Osteoblast (primary cell): Measurements from ENCODE around the gene CISD3. TPM values are rescaled to one million over a fixed set of nuclear protein-coding genes. Genes with fewer than 3 reads are reported as not detected.

ENCODE experiments used
- DNase-seq: peaks from one replicate; pipeline ENCODE4 v3.0.0; 2011; ENCODE audit warnings: low spot score, mixed read lengths; ENCODE audit not compliant: insufficient read length; ENCODE audit errors: missing footprints
- H2AFZ ChIP-seq: 2 replicates; pipeline ENCODE4 v1.6.0; 2011; ENCODE audit warnings: mild to moderate bottlenecking, low read length
- H3K27ac ChIP-seq: 2 replicates; pipeline ENCODE4 v1.5.1; 2011; ENCODE audit warnings: mild to moderate bottlenecking, low read depth, low read length, moderate library complexity
- H3K27me3 ChIP-seq: 2 replicates; pipeline ENCODE4 v1.6.0; 2012; ENCODE audit warnings: mild to moderate bottlenecking, control low read depth, inconsistent platforms, low read length, moderate library complexity; ENCODE audit not compliant: insufficient read depth
- H3K36me3 ChIP-seq: 2 replicates; pipeline ENCODE4 v1.5.1; 2011; ENCODE audit warnings: mild to moderate bottlenecking, low read length, control low read depth, moderate library complexity; ENCODE audit not compliant: insufficient read depth
- H3K4me1 ChIP-seq: 2 replicates; pipeline ENCODE4 v1.5.1; 2011; ENCODE audit warnings: mild to moderate bottlenecking, low read length, control low read depth, moderate library complexity; ENCODE audit not compliant: insufficient read depth
- H3K4me2 ChIP-seq: 2 replicates; pipeline ENCODE4 v1.6.0; 2011; ENCODE audit warnings: mild to moderate bottlenecking, low read length; ENCODE audit not compliant: insufficient read depth
- H3K4me3 ChIP-seq: fragments of 200-600 bp; sonication (generic); 3 replicates; pipeline ENCODE4 v1.5.1; 2012; ENCODE audit warnings: mild to moderate bottlenecking, low read length, inconsistent platforms; ENCODE audit not compliant: insufficient read depth
- H3K79me2 ChIP-seq: 2 replicates; pipeline ENCODE4 v1.6.0; 2012; ENCODE audit warnings: mild to moderate bottlenecking, low read length, control low read depth, inconsistent platforms; ENCODE audit not compliant: insufficient read depth
- H3K9me3 ChIP-seq: 2 replicates; pipeline ENCODE4 v1.5.1; 2011; ENCODE audit warnings: low read depth, low read length, control low read depth
- H4K20me1 ChIP-seq: 2 replicates; pipeline ENCODE4 v1.6.0; 2012; ENCODE audit warnings: mild to moderate bottlenecking, low read length, control low read depth; ENCODE audit not compliant: insufficient read depth
- CTCF ChIP-seq: IDR thresholded peaks from 2 replicates; pipeline ENCODE4 v1.5.1; 2011; ENCODE audit warnings: mild to moderate bottlenecking, low read depth, low read length, moderate library complexity; ENCODE audit errors: extremely low read depth
- total RNA-seq: library from RNA; depleted of rRNA; stranded (reverse); fragments of >200 nt; gene quantifications from 2 replicates; pipeline ENCODE4 v1.2.3, GENCODE V29; 2012

CISD3 gene
- total RNA-seq, 1 donor, result 3.6 TPM

- no peak overlapping the region for H3K27ac ChIP-seq
- no peak overlapping the region for H2AFZ ChIP-seq
- peaks cover 44% of the 10 kb centered on the region for H3K4me1 ChIP-seq
- H3K27me3 ChIP-seq, result no peaks in the 10 kb centered on the region
- no peak for DNase-seq
- peak overlapping the region; percentile 91 for H3K4me3 ChIP-seq
- no peak for TF ChIP-seq CTCF
- H3K79me2 ChIP-seq, result peaks cover 28% of the 10 kb centered on the region
- H4K20me1 ChIP-seq, result peaks cover 37% of the 10 kb centered on the region
- H3K4me2 ChIP-seq, result peak overlapping the region; percentile 87
- H3K9me3 ChIP-seq, result no peaks in the 10 kb centered on the region
- H3K36me3 ChIP-seq, result peaks cover 18% of the 10 kb centered on the region
Observed at GRCh38 chr17:38705523-38705802, 24.7 kb upstream of the CISD3 start.

GRCh38 chr17:38705803-38706504 is 24.2 kb upstream of the CISD3 start:
- TF ChIP-seq CTCF, result no peak
- Histone ChIP-seq H3K4me1 (peaks cover 41% of the 10 kb centered on the region), H3K36me3 (peaks cover 18% of the 10 kb centered on the region), H4K20me1 (peaks cover 37% of the 10 kb centered on the region), H3K9me3 (no peaks in the 10 kb centered on the region), H3K27me3 (no peaks in the 10 kb centered on the region), H3K4me3 (peak overlapping the region; percentile 91), H3K4me2 (peak overlapping the region; percentile 87), H3K79me2 (peaks cover 28% of the 10 kb centered on the region), H3K27ac (peak overlapping the region; percentile 28), H2AFZ (peak overlapping the region; percentile 46)
- DNase-seq, result peak; percentile 93

- H3K27me3 ChIP-seq, result no peaks in the 10 kb centered on the region
- H3K4me3 ChIP-seq, result peak overlapping the region; percentile 91
- peaks cover 37% of the 10 kb centered on the region for H4K20me1 ChIP-seq
- H3K4me1 ChIP-seq, result peaks cover 34% of the 10 kb centered on the region
- H2AFZ ChIP-seq, result peak overlapping the region; percentile 46
- peaks cover 21% of the 10 kb centered on the region for H3K36me3 ChIP-seq
- peak overlapping the region; percentile 28 for H3K27ac ChIP-seq
- DNase-seq, result peak; percentile 91
- H3K79me2 ChIP-seq, result peaks cover 28% of the 10 kb centered on the region
- H3K4me2 ChIP-seq, result peak overlapping the region; percentile 87
- TF ChIP-seq CTCF, result no peak
- H3K9me3 ChIP-seq, result no peaks in the 10 kb centered on the region
Observed at GRCh38 chr17:38706505-38707216, 23.5 kb upstream of the CISD3 start.

- H3K79me2 ChIP-seq, result peaks cover 28% of the 10 kb centered on the region
- peaks cover 31% of the 10 kb centered on the region for H3K36me3 ChIP-seq
- H3K9me3 ChIP-seq, result no peaks in the 10 kb centered on the region
- no peak overlapping the region for H3K4me2 ChIP-seq
- H2AFZ ChIP-seq, result no peak overlapping the region
- H3K27me3 ChIP-seq, result no peaks in the 10 kb centered on the region
- H3K27ac ChIP-seq, result no peak overlapping the region
- no peak for TF ChIP-seq CTCF
- DNase-seq, result peak; percentile 86
- peaks cover 27% of the 10 kb centered on the region for H3K4me1 ChIP-seq
- peaks cover 37% of the 10 kb centered on the region for H4K20me1 ChIP-seq
- no peak overlapping the region for H3K4me3 ChIP-seq
Observed at GRCh38 chr17:38707678-38708351, 22.3 kb upstream of the CISD3 start.
